ENCODE measurements around the gene ANAPC2.

- TF ChIP-seq CTCF (IDR thresholded peaks at IDR 0.05) (no peak), POLR2A (IDR thresholded peaks at IDR 0.05) (no peak)
Observed at GRCh38 chr9:137156567-137157375, 31.6 kb downstream of the ANAPC2 start.
